Measurements from ENCODE around the gene UBQLN3.

Gene UBQLN3

GRCh38 chr11:5509803-5510202, at the start of gene UBQLN3:
Gene UBQLN3, minus strand, starts transcription at chr11:5509957. Its CDS starts 399 bp downstream, at chr11:5509558.
- DNase-seq, result no peak

DNA sequence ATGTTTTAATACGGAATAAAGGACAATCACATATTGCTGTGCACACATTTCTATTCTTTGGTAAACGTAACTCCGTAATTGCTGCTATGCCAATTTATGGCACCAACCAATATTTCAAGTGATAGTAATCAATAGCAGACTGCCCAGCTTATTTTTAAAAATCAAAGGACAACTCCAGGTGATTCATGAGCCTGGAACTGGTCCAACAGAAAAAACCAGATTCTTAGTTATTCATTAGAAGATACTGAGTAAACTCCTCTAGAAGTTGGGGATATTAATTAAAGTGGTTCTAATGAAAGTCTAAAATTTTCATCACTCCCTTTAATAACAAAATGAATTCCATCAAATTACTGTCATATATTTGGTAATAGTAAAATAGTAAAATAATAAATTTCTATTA, 48.0 kb upstream of the UBQLN3 start:
- DNase-seq, result no peak

GRCh38 chr11:5556596-5557188, 46.9 kb upstream of the UBQLN3 start:
- DNase-seq, result no peak

DNA sequence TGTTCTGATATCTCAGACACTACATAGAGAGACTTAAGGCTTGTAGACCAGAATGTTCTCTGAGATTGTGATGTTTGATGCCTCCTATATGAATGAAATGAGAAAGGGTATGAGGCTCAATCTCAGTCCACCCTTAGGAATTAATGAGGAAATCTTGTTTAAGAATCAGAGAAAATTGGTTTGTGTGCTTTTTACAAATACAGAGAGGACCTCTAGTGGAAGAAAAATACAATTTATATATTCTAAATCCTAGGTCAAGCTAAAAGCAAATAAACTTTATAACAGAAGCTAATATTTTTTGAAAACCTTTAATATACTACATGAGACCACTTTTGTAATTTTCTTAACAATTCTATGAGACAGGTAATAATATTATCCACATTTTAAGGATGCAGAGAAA, 43.6 kb upstream of the UBQLN3 start:
- DNase-seq, result no peak

GRCh38 chr11:5550440-5551095, 40.8 kb upstream of the UBQLN3 start:
- no peak for DNase-seq

DNA sequence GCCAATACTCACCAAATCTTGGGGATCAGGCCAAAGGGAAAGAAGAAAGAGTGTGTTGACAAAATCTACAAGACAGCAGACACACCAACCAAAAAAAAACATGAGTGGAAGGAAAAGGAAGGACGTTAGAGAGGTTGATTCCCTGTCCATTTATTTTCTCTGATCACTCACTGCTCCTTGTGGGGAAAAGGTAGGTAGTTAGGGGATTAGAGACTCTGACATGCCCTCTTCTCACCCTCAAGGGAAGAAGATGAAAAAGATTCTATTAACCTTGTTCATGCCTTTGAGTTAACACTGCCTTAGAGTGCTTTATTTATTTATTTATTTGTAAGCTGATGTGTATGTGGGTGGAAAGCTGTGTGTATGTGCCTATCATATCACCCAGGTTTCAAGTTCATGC, 38.7 kb upstream of the UBQLN3 start, which contains the start of gene OR52H1:
TSS of gene OR52H1 (minus strand) at position 101 of the 400 bp plus-strand sequence. CDS start 3,035 bp downstream, outside the sequence.
- DNase-seq, result no peak

- DNase-seq, result no peak
Measured at GRCh38 chr11:5547982-5548381, 38.2 kb upstream of the UBQLN3 start.

DNA sequence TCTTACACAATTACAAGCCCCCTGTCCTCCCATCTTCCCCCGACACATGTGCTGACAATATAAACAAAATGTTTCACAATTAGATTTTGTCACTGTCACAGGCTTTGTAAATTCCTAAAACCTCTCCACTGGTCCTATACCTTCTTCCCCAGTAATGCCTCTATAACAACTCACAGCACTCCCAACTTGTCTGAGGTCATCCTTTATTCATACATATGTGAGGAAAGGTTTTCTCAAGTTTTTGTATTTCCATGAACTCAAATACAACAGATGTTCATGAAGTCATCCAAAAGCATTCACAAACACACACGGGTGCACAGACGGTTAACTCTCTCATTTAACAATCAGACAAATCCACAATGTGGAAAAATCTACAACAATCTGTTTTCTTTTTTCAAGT, 36.7 kb upstream of the UBQLN3 start:
- no peak for DNase-seq

DNA sequence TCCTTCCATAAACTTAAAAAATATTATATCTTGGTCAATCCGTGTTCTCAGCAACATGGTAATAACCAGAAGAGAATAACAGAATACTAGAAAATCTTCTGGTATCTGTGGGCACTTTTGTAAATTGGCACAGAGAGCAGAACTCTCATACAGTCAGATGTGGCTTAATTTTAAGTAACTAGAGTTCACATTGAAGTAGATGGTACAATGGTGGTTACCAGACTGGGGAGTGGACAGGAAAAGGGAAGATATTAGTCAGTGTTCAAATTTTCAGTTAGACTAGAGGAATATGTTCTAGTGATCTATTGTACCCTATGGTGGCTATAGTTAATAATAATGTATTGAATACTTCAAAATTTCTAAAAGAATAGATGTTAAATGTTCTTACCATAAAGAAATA, 31.7 kb upstream of the UBQLN3 start:
- no peak for DNase-seq

DNA sequence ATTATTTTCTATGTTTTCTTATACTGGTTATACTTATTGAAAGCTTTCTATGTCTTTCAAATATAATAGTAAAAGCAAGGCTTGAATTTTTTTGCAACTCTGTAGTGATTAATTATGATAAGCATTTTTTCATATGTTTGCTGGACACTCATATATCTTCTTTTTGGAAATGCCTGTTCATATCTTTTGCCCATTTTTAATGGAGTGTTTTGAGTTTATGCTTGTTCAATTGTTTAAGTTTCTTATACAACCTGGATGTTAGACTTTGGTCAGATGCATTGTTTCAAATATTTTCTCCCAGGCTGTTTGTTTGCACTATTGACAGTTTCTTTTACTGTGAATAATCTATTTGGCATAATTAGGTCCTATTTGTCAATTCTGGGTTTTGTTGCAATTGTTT, 26.7 kb upstream of the UBQLN3 start:
- no peak for DNase-seq

DNA sequence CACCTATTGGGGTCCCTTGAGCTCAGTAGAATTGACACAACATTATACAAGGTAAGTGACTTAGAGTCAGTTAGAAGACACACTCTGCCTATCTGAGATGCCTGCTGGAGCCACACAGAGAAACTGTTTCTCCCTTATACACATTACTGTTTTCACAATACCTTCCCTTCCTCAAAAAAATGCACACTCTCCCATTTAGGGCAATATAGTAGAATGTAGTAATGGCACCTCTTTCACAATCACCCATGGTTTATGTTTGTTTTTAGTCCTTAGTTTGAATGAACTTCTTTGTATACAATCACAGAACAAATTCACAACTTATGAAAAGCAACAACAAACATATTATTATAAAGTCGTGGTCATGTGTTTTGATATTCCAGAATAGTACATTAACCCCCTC, 24.3 kb upstream of the UBQLN3 start:
- no peak for DNase-seq

DNA sequence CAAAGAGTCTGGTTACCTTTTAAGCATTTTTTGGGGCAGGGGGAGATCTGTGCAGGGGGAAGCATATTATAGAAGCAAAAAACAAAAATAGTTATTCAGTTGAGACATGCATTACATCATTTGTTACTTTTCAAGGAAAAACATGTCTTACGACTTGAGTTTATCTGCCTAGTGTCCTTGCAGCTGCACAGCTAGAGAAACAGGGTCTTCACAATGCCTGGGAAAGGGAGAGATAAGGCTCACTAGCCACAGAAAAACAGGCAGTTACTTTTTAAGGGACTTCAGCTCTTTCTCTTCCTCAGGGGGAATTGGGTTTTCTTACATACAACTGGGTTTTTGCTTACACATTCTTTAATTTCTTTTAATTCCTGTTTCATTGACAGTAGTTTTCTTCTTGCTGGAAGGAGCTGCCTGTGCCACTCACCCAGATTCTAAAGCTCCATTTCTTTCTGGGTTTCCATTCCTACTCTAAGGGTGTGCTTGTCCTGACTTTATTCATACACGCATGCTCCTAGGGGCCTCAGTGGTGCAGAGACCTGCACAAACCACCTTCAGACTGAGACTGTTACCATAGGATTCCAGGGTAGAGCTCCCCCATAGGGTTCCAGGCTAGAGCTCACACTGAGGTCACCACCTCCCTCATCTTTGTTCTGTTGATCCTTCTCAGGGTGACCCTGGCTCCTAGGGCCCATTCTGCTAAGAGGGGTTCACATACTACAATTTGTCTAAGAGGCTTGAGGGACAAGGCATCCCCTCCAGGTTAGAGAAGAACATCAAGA, 21.5 kb upstream of the UBQLN3 start:
- no peak for DNase-seq

DNA sequence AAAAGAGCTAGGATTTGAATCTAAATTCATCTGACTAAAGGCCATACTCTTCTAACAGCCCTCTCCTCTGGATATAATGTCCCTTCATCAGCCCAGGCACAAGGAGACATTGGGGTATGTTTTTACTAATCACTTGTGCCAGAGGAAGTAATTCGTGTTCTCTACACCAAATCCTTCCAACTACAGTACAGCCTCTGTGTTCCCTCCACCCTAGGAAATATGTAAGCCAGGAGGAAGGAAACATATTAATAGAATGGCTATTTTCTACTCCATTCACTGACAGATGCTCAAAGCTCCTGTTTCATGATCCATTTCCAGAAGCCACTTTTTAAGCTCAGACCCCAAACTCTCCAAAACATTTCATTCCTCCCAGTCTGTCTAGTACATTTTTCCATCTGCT, 18.7 kb upstream of the UBQLN3 start:
- DNase-seq, result no peak

DNA sequence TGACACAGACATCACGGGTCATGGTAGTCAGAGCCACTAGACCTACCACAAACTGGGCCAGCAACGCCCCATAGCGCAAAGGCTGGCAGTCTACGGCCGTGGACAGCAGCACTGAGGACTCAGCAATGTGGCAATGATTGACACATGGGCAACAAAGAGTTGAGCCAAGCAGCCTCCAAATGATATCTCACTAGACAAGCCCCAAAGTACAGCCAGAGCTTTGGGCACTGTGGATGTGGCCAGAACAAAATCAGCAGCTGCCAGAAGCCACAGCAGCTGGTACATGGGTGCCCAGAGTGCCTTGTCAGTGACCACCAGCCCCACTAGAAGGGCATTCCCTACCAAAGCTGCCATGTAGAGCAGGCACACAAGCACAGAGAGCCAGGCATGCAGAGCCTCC, 18.0 kb upstream of the UBQLN3 start:
- DNase-seq, result no peak

- DNase-seq, result no peak
Measured at GRCh38 chr11:5524756-5525155, 15.0 kb upstream of the UBQLN3 start.

GRCh38 chr11:5522308-5522707, 12.6 kb upstream of the UBQLN3 start:
- DNase-seq, result no peak

DNA sequence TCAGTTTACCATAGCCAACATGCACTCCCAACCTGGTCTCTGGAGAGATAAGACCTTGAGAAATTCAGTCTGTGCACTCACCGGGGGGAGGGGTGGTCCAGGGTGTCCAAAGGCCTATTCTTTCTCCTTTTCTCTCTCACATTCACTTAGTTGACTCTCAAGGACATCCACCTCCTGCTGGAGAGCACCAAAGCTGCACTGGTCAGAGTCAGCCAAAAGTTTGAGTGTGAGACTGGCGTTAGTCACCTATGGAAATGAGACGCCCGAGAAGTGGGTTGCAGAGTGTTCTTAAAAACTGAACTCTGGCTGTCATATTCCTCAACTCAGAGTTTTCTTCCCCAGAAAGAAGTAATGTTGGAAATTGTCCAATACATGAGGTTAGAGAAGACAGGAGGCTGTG, 11.8 kb upstream of the UBQLN3 start:
- no peak for DNase-seq

DNA sequence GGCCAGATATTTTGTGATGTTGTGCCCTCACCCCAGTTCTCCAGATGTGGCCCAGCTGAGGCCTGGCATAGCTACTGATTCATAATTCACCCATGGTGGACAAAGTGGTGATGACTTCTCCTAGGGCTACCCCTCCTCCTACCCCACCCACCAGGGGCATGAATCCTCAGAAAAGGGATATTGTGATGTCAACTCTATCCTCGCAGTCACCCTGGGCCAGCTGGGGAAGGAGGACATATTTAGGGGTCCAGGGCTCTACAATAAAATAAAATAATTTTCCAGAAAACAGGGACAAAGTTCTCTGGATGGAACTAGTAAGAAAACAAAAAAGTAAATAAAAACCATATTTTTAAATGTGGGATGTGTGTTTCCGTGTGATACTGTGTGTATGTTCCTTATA, 6.8 kb upstream of the UBQLN3 start, which contains the start of gene UBQLNL:
TSS of gene UBQLNL (minus strand) at position 101 of the 400 bp plus-strand sequence. CDS start 258 bp downstream, outside the sequence.
- DNase-seq, result no peak

GRCh38 chr11:5514841-5515240, 5.1 kb upstream of the UBQLN3 start:
- no peak for DNase-seq

DNA sequence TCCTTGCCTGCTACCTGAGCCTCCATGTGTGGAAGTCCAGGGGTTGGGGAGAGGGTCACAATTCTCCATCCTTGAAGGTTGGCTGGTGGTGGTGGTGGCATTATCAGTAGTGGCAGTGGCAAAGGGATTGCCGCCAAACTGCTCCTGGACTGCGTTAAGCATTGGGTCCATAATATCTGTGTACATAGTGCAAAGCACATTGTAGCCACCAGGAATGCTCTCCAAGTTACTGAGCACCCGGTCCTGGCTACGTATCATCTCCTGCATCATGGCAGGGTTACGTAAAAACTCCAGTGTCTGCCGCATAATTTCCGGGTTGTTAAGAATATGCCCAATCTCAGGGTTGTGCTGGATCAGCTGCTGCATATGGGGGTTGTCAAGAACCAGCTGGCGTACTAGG, 1.2 kb downstream of the UBQLN3 start:
- no peak for DNase-seq

DNA sequence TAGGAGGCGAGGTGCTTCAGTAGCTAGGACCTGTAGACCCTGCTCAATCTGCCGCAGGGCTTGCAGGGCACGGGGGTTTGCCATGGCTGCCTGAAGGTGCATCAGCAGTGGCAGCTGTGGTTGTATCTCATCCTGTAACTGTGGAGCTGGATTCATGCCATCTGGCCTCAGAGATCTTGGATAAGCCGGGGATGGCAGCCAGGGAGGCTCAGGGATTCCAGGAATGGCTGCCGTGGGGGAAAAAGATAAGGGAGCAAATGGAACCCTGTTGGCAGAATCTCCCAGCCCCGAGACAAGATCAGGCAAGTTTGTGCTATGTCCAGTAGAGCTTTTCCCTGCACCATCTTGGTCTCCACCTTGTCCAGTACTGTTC, 1.8 kb downstream of the UBQLN3 start:
- no peak for DNase-seq

- no peak for DNase-seq
Measured at GRCh38 chr11:5507177-5507932, 2.4 kb downstream of the UBQLN3 start.

- DNase-seq, result no peak
Measured at GRCh38 chr11:5505363-5506048, 4.3 kb downstream of the UBQLN3 start.

All from NCI-H446 treated with DMSO at 0.1 percent for 48 hours (cell line).